IPS DF 19.7 (cell line): ENCODE results near the gene PALLD.
"Not testable (repeated sequence)": the region's sequence is repeated elsewhere in the genome, so short reads cannot be mapped to it uniquely, and the experiment has no call there.

Source experiments
- DNase-seq: peaks from one replicate; pipeline ENCODE4 v3.0.0-alpha.2; 2013; ENCODE audit warnings: low read depth, low spot score

PALLD gene

GRCh38 chr4:168893205-168893604 is 396.4 kb downstream of the PALLD start:
- DNase-seq = no peak

GRCh38 chr4:168893807-168894206 is 397.0 kb downstream of the PALLD start:
- no peak for DNase-seq

- no peak for DNase-seq
Observed at GRCh38 chr4:168900080-168900479, 403.2 kb downstream of the PALLD start.

- DNase-seq = no peak
Observed at GRCh38 chr4:168907119-168907698, 410.4 kb downstream of the PALLD start.

GRCh38 chr4:168908093-168908492 is 411.2 kb downstream of the PALLD start:
- no peak for DNase-seq

GRCh38 chr4:168908851-168909273 is 412.0 kb downstream of the PALLD start:
- no peak for DNase-seq

GRCh38 chr4:168914095-168914494 is 417.2 kb downstream of the PALLD start:
- no peak for DNase-seq

- no peak for DNase-seq
Observed at GRCh38 chr4:168917138-168917779, 420.4 kb downstream of the PALLD start.

- no peak for DNase-seq
Observed at GRCh38 chr4:168919706-168920324, 423.0 kb downstream of the PALLD start.

GRCh38 chr4:168920441-168921065 is 423.7 kb downstream of the PALLD start:
- DNase-seq = no peak

- peak; percentile 69 for DNase-seq
Observed at GRCh38 chr4:168923526-168924194, 426.8 kb downstream of the PALLD start.

GRCh38 chr4:168924667-168925066 is 427.8 kb downstream of the PALLD start:
- no peak for DNase-seq

- no peak for DNase-seq
Observed at GRCh38 chr4:168925789-168926490, 429.1 kb downstream of the PALLD start.

- no peak for DNase-seq
Observed at GRCh38 chr4:168928346-168928745, 431.5 kb downstream of the PALLD start.

- DNase-seq = no peak
Observed at GRCh38 chr4:168928875-168929274, 432.0 kb downstream of the PALLD start.

GRCh38 chr4:168930413-168931196 is 433.8 kb downstream of the PALLD start:
- no peak for DNase-seq

GRCh38 chr4:168931215-168931650 is 434.4 kb downstream of the PALLD start:
- no peak for DNase-seq

GRCh38 chr4:168932138-168932537 is 435.3 kb downstream of the PALLD start:
- DNase-seq = no peak

- no peak for DNase-seq
Observed at GRCh38 chr4:168933423-168933822, 436.6 kb downstream of the PALLD start.

- DNase-seq = not testable (repeated sequence)
Observed at GRCh38 chr4:168937473-168937872, 440.6 kb downstream of the PALLD start.

- no peak for DNase-seq
Observed at GRCh38 chr4:168942985-168943384, 446.1 kb downstream of the PALLD start.
